Measurements from ENCODE around the gene RAPSN.

RAPSN gene

GRCh38 chr11:47390422-47390760 is 58.5 kb downstream of the RAPSN start:
- Histone ChIP-seq H2AK5ac (ENCODE audit: low read length) (no peak overlapping the region), H3K4me1 (ENCODE audit: control insufficient read depth in 1 of 2, insufficient read depth in 2 of 2, low read length in 2 of 2) (no peaks in the 10 kb centered on the region), H2BK120ac (ENCODE audit: insufficient read depth, low read length, poor library complexity) (no peak overlapping the region), H3K79me2 (ENCODE audit: control insufficient read depth, insufficient read depth, low read length, poor library complexity) (no peaks in the 10 kb centered on the region), H4K12ac (ENCODE audit: low read depth, low read length) (no peak overlapping the region), H2AFZ (ENCODE audit: insufficient read depth, low read length, poor library complexity) (no peak overlapping the region), H3K14ac (ENCODE audit: low read length) (no peak overlapping the region), H3K9ac (ENCODE audit: low read length) (no peak overlapping the region), H3K36me3 (ENCODE audit: control insufficient read depth in 1 of 2, insufficient read depth in 2 of 2, low read length in 2 of 2) (no peaks in the 10 kb centered on the region), H3K79me1 (ENCODE audit: low read length) (no peaks in the 10 kb centered on the region), H2BK5ac (ENCODE audit: low read depth, low read length, poor library complexity) (no peak overlapping the region), H3K27ac (ENCODE audit: low read depth, low read length) (no peak overlapping the region), H4K8ac (ENCODE audit: low read depth, low read length) (no peak overlapping the region), H3K23ac (ENCODE audit: low read length) (no peak overlapping the region), H2BK12ac (ENCODE audit: low read length) (no peak overlapping the region), H3K4ac (ENCODE audit: low read depth, low read length) (no peak overlapping the region), H3K4me3 (ENCODE audit: low read depth, low read length) (no peak overlapping the region), H3K18ac (ENCODE audit: low read length) (no peak overlapping the region), H3K9me3 (ENCODE audit: insufficient read depth, low read depth, low read length) (no peaks in the 10 kb centered on the region), H3K4me2 (ENCODE audit: low read length) (no peak overlapping the region), H4K91ac (ENCODE audit: low read depth, low read length) (no peak overlapping the region), H3K27me3 (ENCODE audit: insufficient read depth, low read length) (no peaks in the 10 kb centered on the region)
- DNase-seq = no peak
- no CpG with 5 or more reads among the region's 6 CpGs for WGBS (ENCODE audit: extremely low coverage, insufficient coverage, insufficient read length)

GRCh38 chr11:47389577-47390421 is 59.1 kb downstream of the RAPSN start:
- no peaks in the 10 kb centered on the region for H3K27me3 ChIP-seq (ENCODE audit: insufficient read depth, low read length)
- H3K4me3 ChIP-seq (ENCODE audit: low read depth, low read length) = no peak overlapping the region
- H3K23ac ChIP-seq (ENCODE audit: low read length) = no peak overlapping the region
- no peaks in the 10 kb centered on the region for H3K79me1 ChIP-seq (ENCODE audit: low read length)
- WGBS (ENCODE audit: extremely low coverage, insufficient coverage, insufficient read length) = no CpG with 5 or more reads among the region's 17 CpGs
- H3K9ac ChIP-seq (ENCODE audit: low read length) = no peak overlapping the region
- H3K9me3 ChIP-seq (ENCODE audit: insufficient read depth, low read depth, low read length) = no peaks in the 10 kb centered on the region
- no peaks in the 10 kb centered on the region for H3K79me2 ChIP-seq (ENCODE audit: control insufficient read depth, insufficient read depth, low read length, poor library complexity)
- no peak overlapping the region for H3K4me2 ChIP-seq (ENCODE audit: low read length)
- H3K14ac ChIP-seq (ENCODE audit: low read length) = no peak overlapping the region
- H2BK5ac ChIP-seq (ENCODE audit: low read depth, low read length, poor library complexity) = no peak overlapping the region
- no peak overlapping the region for H3K4ac ChIP-seq (ENCODE audit: low read depth, low read length)
- no peak overlapping the region for H4K12ac ChIP-seq (ENCODE audit: low read depth, low read length)
- DNase-seq = no peak
- H3K18ac ChIP-seq (ENCODE audit: low read length) = no peak overlapping the region
- H2AK5ac ChIP-seq (ENCODE audit: low read length) = no peak overlapping the region
- no peak overlapping the region for H3K27ac ChIP-seq (ENCODE audit: low read depth, low read length)
- H4K91ac ChIP-seq (ENCODE audit: low read depth, low read length) = no peak overlapping the region
- no peak overlapping the region for H2AFZ ChIP-seq (ENCODE audit: insufficient read depth, low read length, poor library complexity)
- no peak overlapping the region for H4K8ac ChIP-seq (ENCODE audit: low read depth, low read length)
- H3K4me1 ChIP-seq (ENCODE audit: control insufficient read depth in 1 of 2, insufficient read depth in 2 of 2, low read length in 2 of 2) = no peaks in the 10 kb centered on the region
- H3K36me3 ChIP-seq (ENCODE audit: control insufficient read depth in 1 of 2, insufficient read depth in 2 of 2, low read length in 2 of 2) = no peaks in the 10 kb centered on the region
- no peak overlapping the region for H2BK120ac ChIP-seq (ENCODE audit: insufficient read depth, low read length, poor library complexity)
- H2BK12ac ChIP-seq (ENCODE audit: low read length) = no peak overlapping the region

- no peak overlapping the region for H3K14ac ChIP-seq (ENCODE audit: low read length)
- no peaks in the 10 kb centered on the region for H3K79me2 ChIP-seq (ENCODE audit: control insufficient read depth, insufficient read depth, low read length, poor library complexity)
- H3K36me3 ChIP-seq (ENCODE audit: control insufficient read depth in 1 of 2, insufficient read depth in 2 of 2, low read length in 2 of 2) = no peaks in the 10 kb centered on the region
- H2AFZ ChIP-seq (ENCODE audit: insufficient read depth, low read length, poor library complexity) = no peak overlapping the region
- no peak overlapping the region for H3K4ac ChIP-seq (ENCODE audit: low read depth, low read length)
- H3K4me3 ChIP-seq (ENCODE audit: low read depth, low read length) = no peak overlapping the region
- no peaks in the 10 kb centered on the region for H3K79me1 ChIP-seq (ENCODE audit: low read length)
- H3K9me3 ChIP-seq (ENCODE audit: insufficient read depth, low read depth, low read length) = no peaks in the 10 kb centered on the region
- no peaks in the 10 kb centered on the region for H3K4me1 ChIP-seq (ENCODE audit: control insufficient read depth in 1 of 2, insufficient read depth in 2 of 2, low read length in 2 of 2)
- H3K9ac ChIP-seq (ENCODE audit: low read length) = no peak overlapping the region
- WGBS (ENCODE audit: extremely low coverage, insufficient coverage, insufficient read length) = no CpG with 5 or more reads among the region's 28 CpGs
- H2AK5ac ChIP-seq (ENCODE audit: low read length) = no peak overlapping the region
- H3K4me2 ChIP-seq (ENCODE audit: low read length) = no peak overlapping the region
- no peaks in the 10 kb centered on the region for H3K27me3 ChIP-seq (ENCODE audit: insufficient read depth, low read length)
- no peak overlapping the region for H4K91ac ChIP-seq (ENCODE audit: low read depth, low read length)
- H2BK120ac ChIP-seq (ENCODE audit: insufficient read depth, low read length, poor library complexity) = no peak overlapping the region
- H3K23ac ChIP-seq (ENCODE audit: low read length) = no peak overlapping the region
- no peak overlapping the region for H2BK5ac ChIP-seq (ENCODE audit: low read depth, low read length, poor library complexity)
- H2BK12ac ChIP-seq (ENCODE audit: low read length) = no peak overlapping the region
- no peak overlapping the region for H4K12ac ChIP-seq (ENCODE audit: low read depth, low read length)
- no peak overlapping the region for H3K27ac ChIP-seq (ENCODE audit: low read depth, low read length)
- H3K18ac ChIP-seq (ENCODE audit: low read length) = no peak overlapping the region
- no peak overlapping the region for H4K8ac ChIP-seq (ENCODE audit: low read depth, low read length)
- no peak for DNase-seq
Observed at GRCh38 chr11:47388697-47389576, 60.0 kb downstream of the RAPSN start.

- Histone ChIP-seq H3K9me3 (ENCODE audit: insufficient read depth, low read depth, low read length) (no peaks in the 10 kb centered on the region), H2BK5ac (ENCODE audit: low read depth, low read length, poor library complexity) (no peak overlapping the region), H3K36me3 (ENCODE audit: control insufficient read depth in 1 of 2, insufficient read depth in 2 of 2, low read length in 2 of 2) (no peaks in the 10 kb centered on the region), H3K4me3 (ENCODE audit: low read depth, low read length) (no peak overlapping the region), H2AK5ac (ENCODE audit: low read length) (no peak overlapping the region), H3K79me1 (ENCODE audit: low read length) (no peaks in the 10 kb centered on the region), H2AFZ (ENCODE audit: insufficient read depth, low read length, poor library complexity) (no peak overlapping the region), H3K4me2 (ENCODE audit: low read length) (no peak overlapping the region), H3K18ac (ENCODE audit: low read length) (no peak overlapping the region), H3K27ac (ENCODE audit: low read depth, low read length) (no peak overlapping the region), H4K91ac (ENCODE audit: low read depth, low read length) (no peak overlapping the region), H2BK120ac (ENCODE audit: insufficient read depth, low read length, poor library complexity) (no peak overlapping the region), H3K4ac (ENCODE audit: low read depth, low read length) (no peak overlapping the region), H3K79me2 (ENCODE audit: control insufficient read depth, insufficient read depth, low read length, poor library complexity) (no peaks in the 10 kb centered on the region), H3K27me3 (ENCODE audit: insufficient read depth, low read length) (no peaks in the 10 kb centered on the region), H3K9ac (ENCODE audit: low read length) (no peak overlapping the region), H4K12ac (ENCODE audit: low read depth, low read length) (no peak overlapping the region), H4K8ac (ENCODE audit: low read depth, low read length) (no peak overlapping the region), H3K4me1 (ENCODE audit: control insufficient read depth in 1 of 2, insufficient read depth in 2 of 2, low read length in 2 of 2) (no peaks in the 10 kb centered on the region), H2BK12ac (ENCODE audit: low read length) (no peak overlapping the region), H3K14ac (ENCODE audit: low read length) (no peak overlapping the region), H3K23ac (ENCODE audit: low read length) (no peak overlapping the region)
- DNase-seq = peak in 1 of 2 donors; percentile 26
- WGBS (ENCODE audit: extremely low coverage, insufficient coverage, insufficient read length) = no CpG with 5 or more reads among the region's 13 CpGs
Observed at GRCh38 chr11:47387944-47388696, 60.8 kb downstream of the RAPSN start.

Data from trophoblast cell (in vitro differentiated cells and primary cell).